WTC11 (cell line): ENCODE data around the gene WAC. TPM values are rescaled to one million over a fixed set of nuclear protein-coding genes. Genes with fewer than 3 reads are reported as not detected.

Experiments
- ATAC-seq: fragments of 200-7000 bp; cut with Tn5 transposase; 2 replicates; pipeline ENCODE4 v1.10.0; 2021; ENCODE audit warnings: mild to moderate bottlenecking, moderate library complexity
- CTCF ChIA-PET: fragments of 300-600 bp; sonication (Branson Sonifier 250); formaldehyde crosslinking; loops from one replicate; lab custom pipeline; 2021; ENCODE audit warnings: antibody characterized with exemption; lab: Charles Lee
- POLR2A ChIA-PET: fragments of 350-600 bp; sonication (Branson Sonifier 250); formaldehyde crosslinking; loops from one replicate; lab custom pipeline; 2021; ENCODE audit warnings: antibody characterized with exemption; lab: Charles Lee
- DNase-seq: peaks from one replicate; pipeline ENCODE4 v3.0.0; 2021; ENCODE audit warnings: low spot score
- H3K27ac Mint-ChIP-seq: 2 replicates; pipeline ENCODE4 v1.8.0; 2021; ENCODE audit warnings: mixed read lengths
- H3K27me3 Mint-ChIP-seq: 2 replicates; pipeline ENCODE4 v1.8.0; 2021; ENCODE audit warnings: low read depth, mild to moderate bottlenecking, moderate library complexity, mixed read lengths
- H3K36me3 Mint-ChIP-seq: 2 replicates; pipeline ENCODE4 v1.8.0; 2021; ENCODE audit warnings: mixed read lengths
- H3K4me1 Mint-ChIP-seq: 2 replicates; pipeline ENCODE4 v1.8.0; 2022; ENCODE audit warnings: mixed read lengths
- H3K4me3 Mint-ChIP-seq: 2 replicates; pipeline ENCODE4 v1.8.0; 2021; ENCODE audit warnings: mild to moderate bottlenecking, moderate library complexity, mixed read lengths
- H3K9me3 Mint-ChIP-seq: 2 replicates; pipeline ENCODE4 v1.8.0; 2021; ENCODE audit warnings: mixed read lengths
- AR ChIP-seq: fragments of 250-450 bp; sonication (Bioruptor Pico); IDR thresholded peaks from 2 replicates; pipeline ENCODE4 v1.9.0; 2021; ENCODE audit warnings: mild to moderate bottlenecking
- ATF1 ChIP-seq: sonication (generic); formaldehyde crosslinking; IDR thresholded peaks from 2 replicates; pipeline ENCODE4 v1.8.1; 2023; ENCODE audit warnings: mild to moderate bottlenecking, moderate library complexity, missing genetic modification reagents
- ATF3 ChIP-seq: sonication (generic); formaldehyde crosslinking; conservative IDR thresholded peaks from 2 replicates; pipeline ENCODE4 v1.8.1; 2022; ENCODE audit warnings: mild to moderate bottlenecking, missing genetic modification reagents
- CTCF ChIP-seq: fragments of 200-600 bp; IDR thresholded peaks from 2 replicates; pipeline ENCODE4 v1.8.0; 2022; ENCODE audit warnings: antibody characterized with exemption
- E2F4 ChIP-seq: sonication (generic); formaldehyde crosslinking; IDR thresholded peaks from 2 replicates; pipeline ENCODE4 v1.8.1; 2022; ENCODE audit warnings: low read depth, mild to moderate bottlenecking, moderate library complexity, missing genetic modification reagents, borderline replicate concordance
- E2F5 ChIP-seq: sonication (generic); formaldehyde crosslinking; IDR thresholded peaks from 2 replicates; pipeline ENCODE4 v1.8.1; 2022; ENCODE audit warnings: mild to moderate bottlenecking, moderate library complexity, missing genetic modification reagents
- FOXK1 ChIP-seq: sonication (generic); formaldehyde crosslinking; IDR thresholded peaks from 2 replicates; pipeline ENCODE4 v1.8.0; 2022; ENCODE audit warnings: mild to moderate bottlenecking, moderate library complexity, missing genetic modification reagents
- MAX ChIP-seq: sonication (generic); formaldehyde crosslinking; IDR thresholded peaks from 2 replicates; pipeline ENCODE4 v1.8.0; 2022; ENCODE audit warnings: mild to moderate bottlenecking, missing genetic modification reagents
- MXD4 ChIP-seq: fragments of 250-450 bp; sonication (Bioruptor Pico); IDR thresholded peaks from 2 replicates; pipeline ENCODE4 v1.8.0; 2021; ENCODE audit warnings: mild to moderate bottlenecking, moderate library complexity, borderline replicate concordance
- NFE2L1 ChIP-seq: sonication (generic); formaldehyde crosslinking; IDR thresholded peaks from 2 replicates; pipeline ENCODE4 v1.8.1; 2023; ENCODE audit warnings: missing genetic modification reagents
- PRDM15 ChIP-seq: sonication (generic); formaldehyde crosslinking; IDR thresholded peaks from 2 replicates; pipeline ENCODE4 v1.8.0; 2022; ENCODE audit warnings: missing genetic modification reagents
- RELA ChIP-seq: sonication (generic); formaldehyde crosslinking; IDR thresholded peaks from 2 replicates; pipeline ENCODE4 v1.8.1; 2022; ENCODE audit warnings: missing genetic modification reagents, mild to moderate bottlenecking, borderline replicate concordance
- SMAD4 ChIP-seq: sonication (generic); formaldehyde crosslinking; IDR thresholded peaks from 2 replicates; pipeline ENCODE4 v1.8.0; 2022; ENCODE audit warnings: mild to moderate bottlenecking, missing genetic modification reagents
- TCF7 ChIP-seq: sonication (generic); formaldehyde crosslinking; IDR thresholded peaks from 2 replicates; pipeline ENCODE4 v1.8.0; 2022; ENCODE audit warnings: mild to moderate bottlenecking, low read depth, missing genetic modification reagents, moderate library complexity
- ZBTB43 ChIP-seq: sonication (generic); formaldehyde crosslinking; IDR thresholded peaks from 2 replicates; pipeline ENCODE4 v1.8.1; 2023; ENCODE audit warnings: mild to moderate bottlenecking, missing genetic modification reagents
- ZNF138 ChIP-seq: sonication (generic); formaldehyde crosslinking; conservative IDR thresholded peaks from 2 replicates; pipeline ENCODE4 v1.8.1; 2022; ENCODE audit warnings: mild to moderate bottlenecking, moderate library complexity, missing genetic modification reagents
- ZNF232 ChIP-seq: sonication (generic); formaldehyde crosslinking; IDR thresholded peaks from 2 replicates; pipeline ENCODE4 v1.8.0; 2022; ENCODE audit warnings: mild to moderate bottlenecking, missing genetic modification reagents
- ZNF396 ChIP-seq: fragments of 250-450 bp; sonication (Bioruptor Pico); IDR thresholded peaks from 2 replicates; pipeline ENCODE4 v1.8.0; 2021; ENCODE audit warnings: mild to moderate bottlenecking, moderate library complexity, borderline replicate concordance
- ZNF416 ChIP-seq: fragments of 250-450 bp; sonication (Bioruptor Pico); IDR thresholded peaks from 2 replicates; pipeline ENCODE4 v1.9.0; 2021; ENCODE audit warnings: mild to moderate bottlenecking, inconsistent platforms
- total RNA-seq: library from RNA; stranded (reverse); gene quantifications from 3 replicates; pipeline ENCODE4 v1.2.3, GENCODE V29; 2021

The WAC gene
- total RNA-seq, 1 experiment from 2014 or later: 108 TPM

GRCh38 chr10:28595613-28596012, 62.7 kb downstream of the WAC start:
- ChIA-PET CTCF (no interaction called here), POLR2A (no interaction called here)
- no peak for ATAC-seq
- no peak for TF ChIP-seq ATF1 (CRISPR knock-in tag)
- no peak for TF ChIP-seq MAX (CRISPR knock-in tag)
- TF ChIP-seq SMAD4 (CRISPR knock-in tag): no peak
- TF ChIP-seq ATF3 (CRISPR knock-in tag): no peak
- no peak for TF ChIP-seq NFE2L1 (CRISPR knock-in tag)
- no peak for TF ChIP-seq ZNF416
- TF ChIP-seq TCF7 (CRISPR knock-in tag): no peak
- TF ChIP-seq FOXK1 (CRISPR knock-in tag): no peak
- TF ChIP-seq AR (CRISPR knock-in tag): no peak
- TF ChIP-seq CTCF: no peak
- no peak for TF ChIP-seq RELA (CRISPR knock-in tag)
- TF ChIP-seq E2F4 (CRISPR knock-in tag): no peak
- no peak for TF ChIP-seq ZBTB43
- TF ChIP-seq PRDM15 (CRISPR knock-in tag): no peak
- TF ChIP-seq MXD4 (CRISPR knock-in tag): no peak
- TF ChIP-seq ZNF138: no peak
- TF ChIP-seq ZNF396: no peak
- TF ChIP-seq E2F5 (CRISPR knock-in tag): no peak
- no peak for TF ChIP-seq ZNF232 (CRISPR knock-in tag)
- Mint-ChIP-seq H3K27ac (peak overlapping the region; percentile 64), H3K4me3 (no peak overlapping the region), H3K27me3 (no peaks in the 10 kb centered on the region), H3K9me3 (no peaks in the 10 kb centered on the region), H3K36me3 (peaks cover 47% of the 10 kb centered on the region), H3K4me1 (peaks cover 39% of the 10 kb centered on the region)
- DNase-seq: no peak
